ENCODE data around the gene DNMT3A.

DNA sequence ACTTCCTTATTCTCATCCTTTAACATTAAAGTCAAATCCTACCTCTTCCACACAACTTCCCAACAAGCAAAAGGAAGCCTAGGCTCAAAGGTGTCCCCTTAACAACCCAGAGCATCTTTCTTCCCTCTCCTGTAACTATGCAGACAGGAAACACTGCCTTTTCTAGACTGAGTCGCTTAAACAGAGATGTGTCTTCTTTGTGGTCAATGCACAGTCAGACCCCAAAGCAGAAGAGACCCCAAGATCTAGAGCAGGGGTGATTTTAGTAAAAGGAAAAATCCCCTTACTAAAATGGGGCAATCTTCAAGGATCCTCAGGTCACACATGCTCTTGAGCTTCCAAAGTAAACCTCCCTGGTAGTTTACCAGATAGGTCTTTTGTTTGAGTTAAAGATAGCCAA is 86.8 kb downstream of the DNMT3A start:
- TF ChIP-seq, protein P1, sequence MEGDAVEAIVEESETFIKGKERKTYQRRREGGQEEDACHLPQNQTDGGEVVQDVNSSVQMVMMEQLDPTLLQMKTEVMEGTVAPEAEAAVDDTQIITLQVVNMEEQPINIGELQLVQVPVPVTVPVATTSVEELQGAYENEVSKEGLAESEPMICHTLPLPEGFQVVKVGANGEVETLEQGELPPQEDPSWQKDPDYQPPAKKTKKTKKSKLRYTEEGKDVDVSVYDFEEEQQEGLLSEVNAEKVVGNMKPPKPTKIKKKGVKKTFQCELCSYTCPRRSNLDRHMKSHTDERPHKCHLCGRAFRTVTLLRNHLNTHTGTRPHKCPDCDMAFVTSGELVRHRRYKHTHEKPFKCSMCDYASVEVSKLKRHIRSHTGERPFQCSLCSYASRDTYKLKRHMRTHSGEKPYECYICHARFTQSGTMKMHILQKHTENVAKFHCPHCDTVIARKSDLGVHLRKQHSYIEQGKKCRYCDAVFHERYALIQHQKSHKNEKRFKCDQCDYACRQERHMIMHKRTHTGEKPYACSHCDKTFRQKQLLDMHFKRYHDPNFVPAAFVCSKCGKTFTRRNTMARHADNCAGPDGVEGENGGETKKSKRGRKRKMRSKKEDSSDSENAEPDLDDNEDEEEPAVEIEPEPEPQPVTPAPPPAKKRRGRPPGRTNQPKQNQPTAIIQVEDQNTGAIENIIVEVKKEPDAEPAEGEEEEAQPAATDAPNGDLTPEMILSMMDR (IDR thresholded peaks at IDR 0.05; ENCODE audit: control extremely low read depth in 1 of 3, insufficient read depth in 1 of 3, low read depth in 1 of 3, low read length in 3 of 3) = no peak
- TF ChIP-seq EP300 (IDR thresholded peaks at IDR 0.05; ENCODE audit: borderline replicate concordance in 1 of 2, low read depth in 2 of 2, low read length in 2 of 2) (no peak), FOSL1 (IDR thresholded peaks at IDR 0.05; ENCODE audit: insufficient read depth, low read depth, low read length) (no peak)
